Progenitor cell of endocrine pancreas (in vitro differentiated cells): ENCODE data around the gene PHAF1. TPM values are rescaled to one million over a fixed set of nuclear protein-coding genes. Genes with fewer than 3 reads are reported as not detected.

Experiments used
- DNase-seq: peaks from one replicate; pipeline ENCODE4 v3.0.0; 2021; ENCODE audit warnings: low spot score; ENCODE audit not compliant: unreplicated experiment
- H3K27ac Mint-ChIP-seq: 2 replicates; pipeline ENCODE4 v1.8.0; 2021; ENCODE audit warnings: mild to moderate bottlenecking, moderate library complexity, mixed read lengths
- H3K27me3 Mint-ChIP-seq: 2 replicates; pipeline ENCODE4 v1.8.0; 2021; ENCODE audit warnings: mixed read lengths
- H3K36me3 Mint-ChIP-seq: 2 replicates; pipeline ENCODE4 v1.8.0; 2022; ENCODE audit warnings: mixed read lengths; ENCODE audit not compliant: insufficient read depth
- H3K4me1 Mint-ChIP-seq: 2 replicates; pipeline ENCODE4 v1.8.0; 2021; ENCODE audit warnings: low read depth, mixed read lengths
- H3K4me3 Mint-ChIP-seq: 2 replicates; pipeline ENCODE4 v1.8.0; 2021; ENCODE audit warnings: low read depth, mild to moderate bottlenecking, moderate library complexity, mixed read lengths
- H3K9me3 Mint-ChIP-seq: 2 replicates; pipeline ENCODE4 v1.8.0; 2021; ENCODE audit warnings: low read depth, mixed read lengths
- total RNA-seq: library from RNA; stranded (reverse); gene quantifications from 2 replicates; pipeline ENCODE4 v1.2.1, GENCODE V29; 2021
- TF ChIP-seq, protein P1 (sequence below): fragments of 200-600 bp; sonication (generic); IDR thresholded peaks from one replicate; pipeline ENCODE4 v1.5.0; 2021; ENCODE audit warnings: antibody characterized with exemption, mild to moderate bottlenecking; ENCODE audit not compliant: unreplicated experiment

PHAF1 gene
- total RNA-seq, 1 donor from 2014 or later: 21.0 TPM

DNA sequence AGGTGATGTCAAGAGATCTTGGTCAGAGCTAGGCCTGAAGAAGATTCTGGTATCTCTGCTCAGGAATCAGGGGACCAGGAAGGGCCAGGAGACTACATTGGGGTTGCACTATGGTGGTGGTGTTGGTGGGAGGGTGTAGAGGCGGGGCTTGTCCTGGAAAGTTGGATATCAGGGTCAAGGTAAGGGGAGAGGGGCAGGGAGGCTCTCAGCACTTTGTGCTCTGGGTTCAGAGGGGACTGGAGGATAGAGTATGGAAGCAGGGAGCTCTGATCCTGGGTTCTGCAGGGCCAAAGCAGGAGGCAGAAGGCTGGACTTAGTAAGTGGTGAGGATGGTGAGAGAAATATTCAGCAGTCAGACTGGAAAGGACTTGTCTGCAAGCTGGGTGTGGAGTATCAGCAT is 63.6 kb downstream of the PHAF1 start:
- peak overlapping the region; percentile 67 for H3K4me3 Mint-ChIP-seq
- H3K27me3 Mint-ChIP-seq: peaks cover 71% of the 10 kb centered on the region
- TF ChIP-seq, protein P1, sequence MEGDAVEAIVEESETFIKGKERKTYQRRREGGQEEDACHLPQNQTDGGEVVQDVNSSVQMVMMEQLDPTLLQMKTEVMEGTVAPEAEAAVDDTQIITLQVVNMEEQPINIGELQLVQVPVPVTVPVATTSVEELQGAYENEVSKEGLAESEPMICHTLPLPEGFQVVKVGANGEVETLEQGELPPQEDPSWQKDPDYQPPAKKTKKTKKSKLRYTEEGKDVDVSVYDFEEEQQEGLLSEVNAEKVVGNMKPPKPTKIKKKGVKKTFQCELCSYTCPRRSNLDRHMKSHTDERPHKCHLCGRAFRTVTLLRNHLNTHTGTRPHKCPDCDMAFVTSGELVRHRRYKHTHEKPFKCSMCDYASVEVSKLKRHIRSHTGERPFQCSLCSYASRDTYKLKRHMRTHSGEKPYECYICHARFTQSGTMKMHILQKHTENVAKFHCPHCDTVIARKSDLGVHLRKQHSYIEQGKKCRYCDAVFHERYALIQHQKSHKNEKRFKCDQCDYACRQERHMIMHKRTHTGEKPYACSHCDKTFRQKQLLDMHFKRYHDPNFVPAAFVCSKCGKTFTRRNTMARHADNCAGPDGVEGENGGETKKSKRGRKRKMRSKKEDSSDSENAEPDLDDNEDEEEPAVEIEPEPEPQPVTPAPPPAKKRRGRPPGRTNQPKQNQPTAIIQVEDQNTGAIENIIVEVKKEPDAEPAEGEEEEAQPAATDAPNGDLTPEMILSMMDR: no peak
- peaks cover 22% of the 10 kb centered on the region for H3K4me1 Mint-ChIP-seq
- peak overlapping the region; percentile 72 for H3K27ac Mint-ChIP-seq
- peaks cover 4% of the 10 kb centered on the region for H3K36me3 Mint-ChIP-seq
- H3K9me3 Mint-ChIP-seq: no peaks in the 10 kb centered on the region
- DNase-seq: no peak

DNA sequence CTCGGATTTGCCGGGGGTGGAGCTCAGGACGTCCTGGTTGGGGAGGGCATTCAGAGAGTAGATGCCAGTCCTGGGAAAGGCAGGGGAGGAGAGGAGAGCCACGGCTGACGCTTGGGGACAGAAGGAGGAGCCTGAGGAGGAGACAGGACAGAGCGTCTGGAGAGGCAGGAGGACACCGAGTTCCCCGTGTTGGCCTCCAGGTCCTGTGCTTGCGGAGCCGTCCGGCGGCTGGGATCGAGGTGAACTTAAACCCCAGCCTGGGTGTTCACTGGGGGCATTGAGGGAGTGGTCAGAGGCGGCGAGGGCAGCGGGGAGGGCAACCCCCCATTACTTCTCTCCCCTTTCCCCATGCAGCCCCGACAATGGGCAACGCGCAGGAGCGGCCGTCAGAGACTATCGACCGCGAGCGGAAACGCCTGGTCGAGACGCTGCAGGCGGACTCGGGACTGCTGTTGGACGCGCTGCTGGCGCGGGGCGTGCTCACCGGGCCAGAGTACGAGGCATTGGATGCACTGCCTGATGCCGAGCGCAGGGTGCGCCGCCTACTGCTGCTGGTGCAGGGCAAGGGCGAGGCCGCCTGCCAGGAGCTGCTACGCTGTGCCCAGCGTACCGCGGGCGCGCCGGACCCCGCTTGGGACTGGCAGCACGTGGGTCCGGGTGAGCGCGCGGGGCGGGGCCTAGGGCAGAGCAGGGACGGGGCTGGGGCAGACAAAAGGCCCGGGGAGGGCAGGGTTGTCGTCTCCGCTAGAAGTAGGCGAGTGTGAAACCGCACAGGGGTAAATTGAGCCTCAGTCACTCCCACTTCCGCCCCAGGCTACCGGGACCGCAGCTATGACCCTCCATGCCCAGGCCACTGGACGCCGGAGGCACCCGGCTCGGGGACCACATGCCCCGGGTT is 64.3 kb downstream of the PHAF1 start:
- TF ChIP-seq, protein P1: peak; percentile 42
- no peaks in the 10 kb centered on the region for H3K9me3 Mint-ChIP-seq
- peak; percentile 77 for DNase-seq
- peak overlapping the region; percentile 67 for H3K4me3 Mint-ChIP-seq
- peaks cover 67% of the 10 kb centered on the region for H3K27me3 Mint-ChIP-seq
- H3K27ac Mint-ChIP-seq: peak overlapping the region; percentile 49
- H3K36me3 Mint-ChIP-seq: peaks cover 4% of the 10 kb centered on the region
- peaks cover 24% of the 10 kb centered on the region for H3K4me1 Mint-ChIP-seq

DNA sequence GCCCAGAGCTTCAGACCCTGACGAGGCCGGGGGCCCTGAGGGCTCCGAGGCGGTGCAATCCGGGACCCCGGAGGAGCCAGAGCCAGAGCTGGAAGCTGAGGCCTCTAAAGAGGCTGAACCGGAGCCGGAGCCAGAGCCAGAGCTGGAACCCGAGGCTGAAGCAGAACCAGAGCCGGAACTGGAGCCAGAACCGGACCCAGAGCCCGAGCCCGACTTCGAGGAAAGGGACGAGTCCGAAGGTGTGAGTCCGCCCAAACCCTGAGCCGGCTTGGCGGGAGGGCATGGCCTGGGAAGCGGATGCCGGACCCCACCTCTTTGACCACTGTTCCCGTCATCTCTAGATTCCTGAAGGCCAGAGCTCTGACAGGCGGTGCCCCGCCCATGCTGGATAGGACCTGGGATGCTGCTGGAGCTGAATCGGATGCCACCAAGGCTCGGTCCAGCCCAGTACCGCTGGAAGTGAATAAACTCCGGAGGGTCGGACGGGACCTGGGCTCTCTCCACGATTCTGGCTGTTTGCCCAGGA is 65.0 kb downstream of the PHAF1 start:
- H3K4me1 Mint-ChIP-seq: peaks cover 22% of the 10 kb centered on the region
- no peak overlapping the region for H3K4me3 Mint-ChIP-seq
- H3K36me3 Mint-ChIP-seq: peaks cover 4% of the 10 kb centered on the region
- no peak for DNase-seq
- no peaks in the 10 kb centered on the region for H3K9me3 Mint-ChIP-seq
- H3K27ac Mint-ChIP-seq: no peak overlapping the region
- TF ChIP-seq, protein P1: no peak
- H3K27me3 Mint-ChIP-seq: peaks cover 61% of the 10 kb centered on the region

DNA sequence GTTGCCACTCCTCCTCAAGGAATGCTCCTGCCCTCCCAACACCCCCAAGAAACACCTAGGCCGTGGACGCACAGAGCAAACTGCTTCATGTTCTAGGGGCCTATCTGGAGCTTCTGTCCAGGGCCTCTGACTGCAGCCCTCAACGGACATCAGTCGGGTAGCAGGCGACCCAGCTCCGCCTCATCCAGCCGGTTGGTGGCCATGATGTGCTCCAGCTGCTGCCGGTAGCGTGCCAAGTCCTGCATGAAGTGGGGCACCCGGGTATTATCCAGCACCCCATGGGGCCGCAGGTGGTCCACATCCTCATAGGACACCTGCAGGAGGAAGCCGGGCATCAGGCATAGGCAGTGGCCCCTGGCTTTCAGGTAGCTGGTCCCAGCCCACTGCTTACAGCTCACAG is 66.9 kb downstream of the PHAF1 start:
- Mint-ChIP-seq H3K4me1 (peaks cover 14% of the 10 kb centered on the region), H3K27me3 (peaks cover 47% of the 10 kb centered on the region), H3K9me3 (no peaks in the 10 kb centered on the region), H3K4me3 (no peak overlapping the region), H3K36me3 (peaks cover 4% of the 10 kb centered on the region), H3K27ac (peak overlapping the region; percentile 63)
- TF ChIP-seq, protein P1: no peak
- DNase-seq: no peak

DNA sequence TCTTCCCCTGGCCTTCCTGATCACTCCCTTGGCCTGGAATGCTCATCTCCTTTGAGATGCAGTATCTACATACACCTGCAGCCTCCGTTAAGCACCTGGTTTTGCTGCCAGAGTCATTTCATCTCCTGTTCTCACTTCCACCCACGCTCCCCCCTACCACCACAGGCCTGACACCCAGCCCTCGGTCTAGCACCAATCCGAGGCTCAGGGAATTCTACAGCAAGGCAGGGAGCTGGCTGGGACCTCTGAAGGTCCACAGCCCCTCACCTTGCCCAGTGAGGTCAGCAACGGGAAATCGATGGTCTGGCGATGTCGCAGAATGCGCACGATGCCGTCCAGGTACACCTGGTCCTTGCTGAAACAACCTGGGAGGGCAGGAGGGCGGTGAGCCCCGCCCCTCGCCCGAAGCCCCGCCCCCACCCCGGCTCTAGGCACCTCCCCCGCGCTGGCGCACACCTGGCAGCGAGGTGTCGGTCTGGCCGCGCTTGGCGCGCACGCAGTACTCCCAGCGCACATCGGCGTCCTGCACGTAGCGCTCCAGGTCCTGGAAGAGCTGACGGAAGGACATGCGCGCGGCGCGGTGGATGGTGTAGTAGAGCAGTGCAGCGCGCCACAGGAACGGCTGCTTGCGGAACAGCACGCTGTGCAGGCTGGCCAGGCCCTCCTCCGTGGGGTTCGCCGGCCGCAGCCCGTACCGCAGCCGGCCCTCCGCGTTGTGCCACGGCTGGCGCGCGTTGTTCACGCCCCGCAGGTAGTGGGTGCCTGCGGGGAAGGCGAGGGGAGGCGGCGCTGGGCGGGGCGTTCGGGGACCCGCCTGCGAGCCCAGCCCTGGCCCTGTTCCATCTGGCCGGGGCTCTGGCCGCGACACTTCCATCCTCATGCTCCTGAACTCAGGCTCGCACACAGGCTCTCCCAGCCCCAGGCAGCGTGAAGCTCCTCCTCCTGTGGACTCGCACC is 68.3 kb downstream of the PHAF1 start:
- Mint-ChIP-seq H3K27me3 (peaks cover 37% of the 10 kb centered on the region), H3K9me3 (no peaks in the 10 kb centered on the region), H3K36me3 (peaks cover 4% of the 10 kb centered on the region), H3K4me1 (peaks cover 13% of the 10 kb centered on the region), H3K4me3 (peak overlapping the region; percentile 42), H3K27ac (peak overlapping the region; percentile 51)
- TF ChIP-seq, protein P1: no peak
- peak; percentile 65 for DNase-seq
